Sigmoid colon (tissue), 4 donors: Measurements from ENCODE around the gene PLOD3.

Experiments
- CTCF ChIP-seq, 4 experiments: fragments of 450-650 bp in 3 of 4; fragments of 200-600 bp in 1 of 4; IDR thresholded peaks; one replicate each; pipeline ENCODE4 v1.5.1; 2016 to 2019; ENCODE audit warnings: antibody characterized with exemption in 4 of 4, mild to moderate bottlenecking in 3 of 4, moderate library complexity in 2 of 4
- POLR2AphosphoS5 ChIP-seq, 4 donors: sonication (generic); formaldehyde crosslinking; IDR thresholded peaks; one replicate each; pipeline ENCODE4 v1.6.1; 2017; ENCODE audit warnings: antibody characterized with exemption in 4 of 4

- TF ChIP-seq CTCF (IDR thresholded peaks at IDR 0.05) (no peak), POLR2AphosphoS5 (IDR thresholded peaks at IDR 0.05) (no peak)
These were observed 54.7 kb downstream of the PLOD3 start for GRCh38 chr7:101162551-101163278.
